Spleen (tissue), 7 donors: ENCODE measurements around the gene NLGN4X.

Experiments
- POLR2A ChIP-seq, 3 donors: fragments of 450-650 bp; IDR thresholded peaks; one replicate each; pipeline ENCODE4 v1.5.1; 2017; ENCODE audit warnings: antibody characterized with exemption in 3 of 3, mild to moderate bottlenecking in 1 of 3
- TF ChIP-seq, protein P1 (sequence below), 11 experiments: fragments of 200-600 bp in 7 of 11; fragments of 450-650 bp in 4 of 11; sonication (generic) in 4 of 11; IDR thresholded peaks in 8 of 11; conservative IDR thresholded peaks in 3 of 11; 1 replicate in 7 of 11; 2 replicates in 4 of 11; pipeline versions ENCODE4 v1.4.0 to v1.8.0; 2016 to 2021; ENCODE audit warnings: antibody characterized with exemption in 11 of 11, inconsistent platforms in 4 of 11, mild to moderate bottlenecking in 1 of 11
- donor health status: DM: no; HTN: no; CAD: no; lungs with moderate emphysema.
- donor health status: DM: no; HTN: no; CAD: no.
- donor health status: DM: no; HTN: no; CAD: no.

GRCh38 chrX:6244666-6245065 is 16.0 kb upstream of the NLGN4X start:
- TF ChIP-seq POLR2A (IDR thresholded peaks at IDR 0.05) = no peak
- TF ChIP-seq, protein P1, sequence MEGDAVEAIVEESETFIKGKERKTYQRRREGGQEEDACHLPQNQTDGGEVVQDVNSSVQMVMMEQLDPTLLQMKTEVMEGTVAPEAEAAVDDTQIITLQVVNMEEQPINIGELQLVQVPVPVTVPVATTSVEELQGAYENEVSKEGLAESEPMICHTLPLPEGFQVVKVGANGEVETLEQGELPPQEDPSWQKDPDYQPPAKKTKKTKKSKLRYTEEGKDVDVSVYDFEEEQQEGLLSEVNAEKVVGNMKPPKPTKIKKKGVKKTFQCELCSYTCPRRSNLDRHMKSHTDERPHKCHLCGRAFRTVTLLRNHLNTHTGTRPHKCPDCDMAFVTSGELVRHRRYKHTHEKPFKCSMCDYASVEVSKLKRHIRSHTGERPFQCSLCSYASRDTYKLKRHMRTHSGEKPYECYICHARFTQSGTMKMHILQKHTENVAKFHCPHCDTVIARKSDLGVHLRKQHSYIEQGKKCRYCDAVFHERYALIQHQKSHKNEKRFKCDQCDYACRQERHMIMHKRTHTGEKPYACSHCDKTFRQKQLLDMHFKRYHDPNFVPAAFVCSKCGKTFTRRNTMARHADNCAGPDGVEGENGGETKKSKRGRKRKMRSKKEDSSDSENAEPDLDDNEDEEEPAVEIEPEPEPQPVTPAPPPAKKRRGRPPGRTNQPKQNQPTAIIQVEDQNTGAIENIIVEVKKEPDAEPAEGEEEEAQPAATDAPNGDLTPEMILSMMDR (IDR thresholded peaks at IDR 0.05 in 8 of 11, conservative IDR thresholded peaks at IDR 0.05 in 3 of 11) = no peak
